Karpas-422 (cell line): ENCODE measurements around the gene MDK. TPM values are rescaled to one million over a fixed set of nuclear protein-coding genes. Genes with fewer than 3 reads are reported as not detected.

Source experiments
- DNase-seq: peaks from one replicate; pipeline ENCODE4 v3.0.0-alpha.2; 2015
- H2AFZ ChIP-seq: fragments of 200-600 bp; sonication (generic); 2 replicates; pipeline ENCODE4 v1.6.1; 2014; ENCODE audit warnings: antibody characterized with exemption, low read length, mixed read lengths
- H3K27ac ChIP-seq: fragments of 200-600 bp; sonication (generic); 2 replicates; pipeline ENCODE4 v1.5.1; 2014; ENCODE audit warnings: mild to moderate bottlenecking, low read length, moderate library complexity
- H3K27me3 ChIP-seq: fragments of 200-600 bp; sonication (generic); 2 replicates; pipeline ENCODE4 v1.6.1; 2014; ENCODE audit warnings: low read length, mixed read lengths
- H3K36me3 ChIP-seq: fragments of 200-600 bp; sonication (generic); 2 replicates; pipeline ENCODE4 v1.6.1; 2014; ENCODE audit warnings: low read length, mixed read lengths; ENCODE audit not compliant: insufficient read depth
- H3K4me1 ChIP-seq: fragments of 200-600 bp; sonication (generic); 2 replicates; pipeline ENCODE4 v1.6.1; 2014; ENCODE audit warnings: mild to moderate bottlenecking, low read length, mixed read lengths
- H3K4me2 ChIP-seq: fragments of 200-600 bp; sonication (generic); 2 replicates; pipeline ENCODE4 v1.6.1; 2014; ENCODE audit warnings: low read length, low read depth, mild to moderate bottlenecking; ENCODE audit not compliant: poor library complexity, severe bottlenecking
- H3K4me3 ChIP-seq: fragments of 200-600 bp; sonication (generic); 2 replicates; pipeline ENCODE4 v1.5.1; 2014; ENCODE audit warnings: mild to moderate bottlenecking, antibody characterized with exemption, low read length, mixed read lengths
- H3K79me2 ChIP-seq: fragments of 200-600 bp; sonication (generic); 2 replicates; pipeline ENCODE4 v1.6.1; 2014; ENCODE audit warnings: mild to moderate bottlenecking, low read length, mixed read lengths
- H3K9ac ChIP-seq: fragments of 200-600 bp; sonication (generic); 2 replicates; pipeline ENCODE4 v1.6.0; 2014; ENCODE audit warnings: low read length
- H3K9me2 ChIP-seq: fragments of 200-600 bp; sonication (generic), shearing (Covaris generic); replicated peaks from 2 replicates; pipeline ENCODE4 v1.6.0; 2014; ENCODE audit warnings: mild to moderate bottlenecking, low read length, moderate library complexity; ENCODE audit not compliant: insufficient read depth
- H3K9me3 ChIP-seq: fragments of 300-700, 200-600 bp; sonication (generic); 2 replicates; pipeline ENCODE4 v1.6.1; 2014; ENCODE audit warnings: low read length, mixed read lengths
- H4K20me1 ChIP-seq: fragments of 200-600 bp; sonication (generic); 2 replicates; pipeline ENCODE4 v1.6.1; 2014; ENCODE audit warnings: mild to moderate bottlenecking, antibody characterized with exemption, low read length, low read depth; ENCODE audit not compliant: insufficient read depth
- total RNA-seq: library from RNA; depleted of rRNA; stranded (reverse); fragments of >200 nt; shearing (Covaris generic); gene quantifications from 2 replicates; pipeline ENCODE4 v1.2.3, GENCODE V29; 2014; ENCODE audit warnings: low replicate concordance

MDK gene
- total RNA-seq, 1 experiment from 2014 or later, result 6.9 TPM

- Histone ChIP-seq H3K9ac (no peak overlapping the region), H3K4me1 (no peaks in the 10 kb centered on the region), H4K20me1 (no peaks in the 10 kb centered on the region), H3K9me3 (no peaks in the 10 kb centered on the region), H3K27ac (no peak overlapping the region), H3K36me3 (peaks cover 6% of the 10 kb centered on the region; the same call in 1 of the 2 replicates), H3K4me2 (no peak overlapping the region), H3K79me2 (no peaks in the 10 kb centered on the region), H3K9me2 (no peaks in the 10 kb centered on the region), H3K4me3 (no peak overlapping the region), H2AFZ (no peak overlapping the region), H3K27me3 (no peaks in the 10 kb centered on the region)
- DNase-seq, result no peak
Observed at GRCh38 chr11:46402957-46403902, 21.8 kb downstream of the MDK start.

DNA sequence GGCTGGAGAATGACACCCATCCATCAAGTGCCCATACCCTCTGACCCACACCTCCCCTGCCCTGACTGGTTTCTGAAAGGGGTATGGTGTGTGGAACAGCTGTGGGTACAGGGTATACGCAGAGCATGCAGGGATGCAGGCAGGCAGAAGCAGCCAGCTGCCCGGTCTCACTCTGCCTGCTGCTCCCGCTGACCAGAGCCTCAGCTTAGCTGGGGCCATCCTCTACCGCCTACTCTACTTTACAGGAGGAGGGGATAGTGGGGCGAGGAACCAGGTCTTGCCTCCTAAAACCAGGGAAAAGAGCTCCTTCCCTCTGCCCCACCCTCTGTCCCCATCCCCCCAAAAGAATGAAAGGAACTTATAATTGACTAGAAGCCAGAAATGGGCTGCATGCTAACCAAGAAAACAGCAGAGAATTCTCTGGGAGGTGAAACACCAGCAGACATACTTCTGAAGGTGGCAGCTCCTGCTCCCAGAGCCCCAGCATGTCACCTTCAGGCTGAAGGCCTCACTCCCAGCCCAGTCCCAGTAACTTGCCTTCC, 23.1 kb downstream of the MDK start:
- Histone ChIP-seq H3K27ac (no peak overlapping the region), H3K9me3 (no peaks in the 10 kb centered on the region), H3K4me3 (no peak overlapping the region), H4K20me1 (no peaks in the 10 kb centered on the region), H3K9me2 (no peaks in the 10 kb centered on the region), H3K4me1 (no peaks in the 10 kb centered on the region), H3K79me2 (no peaks in the 10 kb centered on the region), H2AFZ (no peak overlapping the region), H3K9ac (no peak overlapping the region), H3K36me3 (peaks cover 6% of the 10 kb centered on the region; the same call in 1 of the 2 replicates), H3K4me2 (no peak overlapping the region), H3K27me3 (no peaks in the 10 kb centered on the region)
- DNase-seq, result no peak

DNA sequence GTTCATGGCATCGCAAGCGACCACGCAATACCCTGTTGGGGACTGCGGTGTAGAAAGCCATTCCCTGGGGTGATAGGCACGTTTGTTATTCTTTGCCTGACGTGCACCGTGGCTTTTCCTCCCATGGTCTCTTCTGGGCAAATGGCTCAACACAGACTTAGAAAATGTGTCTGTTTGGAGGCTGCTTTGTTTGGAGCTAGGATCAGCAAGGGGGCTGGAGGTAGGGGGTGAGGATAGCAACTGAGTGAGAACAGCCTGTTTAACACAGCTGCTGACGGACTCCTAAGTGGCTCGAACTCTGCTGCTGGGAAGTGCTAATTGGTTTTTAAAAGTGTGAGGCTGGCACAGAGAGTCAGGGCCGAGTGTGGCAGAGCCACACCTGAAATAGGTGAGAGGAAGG, 26.2 kb downstream of the MDK start:
- H3K79me2 ChIP-seq, result no peaks in the 10 kb centered on the region
- H3K4me3 ChIP-seq, result no peak overlapping the region
- H3K4me2 ChIP-seq, result no peak overlapping the region
- H3K4me1 ChIP-seq, result no peaks in the 10 kb centered on the region
- no peak overlapping the region for H3K27ac ChIP-seq
- H4K20me1 ChIP-seq, result no peaks in the 10 kb centered on the region
- no peak overlapping the region for H3K9ac ChIP-seq
- H3K9me2 ChIP-seq, result no peaks in the 10 kb centered on the region
- no peaks in the 10 kb centered on the region for H3K27me3 ChIP-seq
- DNase-seq, result no peak
- no peaks in the 10 kb centered on the region for H3K9me3 ChIP-seq
- H2AFZ ChIP-seq, result no peak overlapping the region
- peaks cover 6% of the 10 kb centered on the region; the same call in 1 of the 2 replicates for H3K36me3 ChIP-seq

- Histone ChIP-seq H3K4me2 (no peak overlapping the region), H4K20me1 (no peaks in the 10 kb centered on the region), H3K79me2 (no peaks in the 10 kb centered on the region), H3K27me3 (no peaks in the 10 kb centered on the region), H3K9me3 (no peaks in the 10 kb centered on the region), H2AFZ (no peak overlapping the region), H3K27ac (no peak overlapping the region), H3K36me3 (peaks cover 6% of the 10 kb centered on the region; the same call in 1 of the 2 replicates), H3K9ac (no peak overlapping the region), H3K4me3 (no peak overlapping the region), H3K9me2 (no peaks in the 10 kb centered on the region), H3K4me1 (no peaks in the 10 kb centered on the region)
- no peak for DNase-seq
Observed at GRCh38 chr11:46408407-46408986, 27.0 kb downstream of the MDK start.

- Histone ChIP-seq H3K36me3 (peaks cover 6% of the 10 kb centered on the region; the same call in 1 of the 2 replicates), H3K4me3 (no peak overlapping the region), H3K4me2 (no peak overlapping the region)
Observed at GRCh38 chr11:46410021-46410420, 28.6 kb downstream of the MDK start.

GRCh38 chr11:46413760-46414465, 32.4 kb downstream of the MDK start:
- Histone ChIP-seq H2AFZ (no peak overlapping the region), H3K27me3 (no peaks in the 10 kb centered on the region), H3K27ac (no peak overlapping the region), H3K36me3 (no peaks in the 10 kb centered on the region), H3K4me2 (no peak overlapping the region), H4K20me1 (no peaks in the 10 kb centered on the region), H3K4me3 (no peak overlapping the region), H3K4me1 (no peaks in the 10 kb centered on the region), H3K79me2 (no peaks in the 10 kb centered on the region), H3K9ac (no peak overlapping the region), H3K9me2 (no peaks in the 10 kb centered on the region), H3K9me3 (no peaks in the 10 kb centered on the region)
- DNase-seq, result no peak

More at GRCh38 chr11:46410021-46410420, 28.6 kb downstream of the MDK start:
- Histone ChIP-seq H3K27ac (no peak overlapping the region), H2AFZ (no peak overlapping the region), H3K9me2 (no peaks in the 10 kb centered on the region), H3K9me3 (no peaks in the 10 kb centered on the region), H3K4me1 (no peaks in the 10 kb centered on the region), H4K20me1 (no peaks in the 10 kb centered on the region), H3K79me2 (no peaks in the 10 kb centered on the region), H3K27me3 (no peaks in the 10 kb centered on the region), H3K9ac (no peak overlapping the region)
- DNase-seq, result no peak

DNA sequence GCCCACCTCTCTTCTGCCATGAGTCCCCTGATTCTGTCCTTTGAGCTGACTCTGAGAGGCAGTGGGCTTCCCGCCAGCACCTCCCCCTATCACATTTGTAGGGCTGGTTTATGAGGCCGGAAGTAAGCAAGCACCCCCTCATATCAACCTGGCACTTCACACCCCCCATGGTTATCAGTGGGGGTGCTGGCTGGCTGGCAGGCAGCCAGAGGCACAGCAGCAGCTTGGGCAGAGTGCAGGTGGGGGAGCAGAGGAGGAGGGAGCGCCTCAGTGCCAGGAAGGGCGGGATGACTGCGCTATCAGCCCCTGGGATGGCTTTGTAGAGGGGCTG, 33.0 kb downstream of the MDK start:
- no peaks in the 10 kb centered on the region for H3K79me2 ChIP-seq
- no peaks in the 10 kb centered on the region for H4K20me1 ChIP-seq
- H3K27ac ChIP-seq, result no peak overlapping the region
- H3K4me3 ChIP-seq, result no peak overlapping the region
- no peak overlapping the region for H3K4me2 ChIP-seq
- H3K9me2 ChIP-seq, result no peaks in the 10 kb centered on the region
- no peak overlapping the region for H2AFZ ChIP-seq
- DNase-seq, result no peak
- no peaks in the 10 kb centered on the region for H3K4me1 ChIP-seq
- no peaks in the 10 kb centered on the region for H3K27me3 ChIP-seq
- no peak overlapping the region for H3K9ac ChIP-seq
- H3K9me3 ChIP-seq, result no peaks in the 10 kb centered on the region
- no peaks in the 10 kb centered on the region for H3K36me3 ChIP-seq

- H3K9me2 ChIP-seq, result no peaks in the 10 kb centered on the region
- H3K79me2 ChIP-seq, result no peaks in the 10 kb centered on the region
- no peaks in the 10 kb centered on the region for H3K4me1 ChIP-seq
- no peak overlapping the region for H3K9ac ChIP-seq
- no peak overlapping the region for H3K27ac ChIP-seq
- H2AFZ ChIP-seq, result no peak overlapping the region
- no peaks in the 10 kb centered on the region for H3K27me3 ChIP-seq
- H3K4me3 ChIP-seq, result no peak overlapping the region
- DNase-seq, result no peak
- H3K4me2 ChIP-seq, result no peak overlapping the region
- H3K9me3 ChIP-seq, result no peaks in the 10 kb centered on the region
- no peaks in the 10 kb centered on the region for H3K36me3 ChIP-seq
- no peaks in the 10 kb centered on the region for H4K20me1 ChIP-seq
Observed at GRCh38 chr11:46414879-46415278, 33.4 kb downstream of the MDK start.
